NB4 (cell line): Measurements from ENCODE around the gene CCDC38.

ENCODE experiments used
- DNase-seq: peaks from one replicate; pipeline ENCODE4 v3.0.0; 2010; ENCODE audit warnings: low read depth
- H3K4me3 ChIP-seq: one replicate; pipeline ENCODE4 v1.5.1; 2011; ENCODE audit warnings: mild to moderate bottlenecking, low read depth, low read length, moderate library complexity
- CTCF ChIP-seq: IDR thresholded peaks from one replicate; pipeline ENCODE4 v1.5.1; 2012; ENCODE audit warnings: low read depth, low read length
- MAX ChIP-seq: IDR thresholded peaks from 2 replicates; pipeline ENCODE4 v1.6.1; 2011; ENCODE audit warnings: low read depth, low read length
- MYC ChIP-seq: IDR thresholded peaks from 2 replicates; pipeline ENCODE4 v1.6.1; 2011; ENCODE audit warnings: low read depth, low read length
- POLR2A ChIP-seq: IDR thresholded peaks from 2 replicates; pipeline ENCODE4 v1.6.1; 2011; ENCODE audit warnings: mild to moderate bottlenecking; ENCODE audit not compliant: insufficient read length; ENCODE audit errors: extremely low read depth

The CCDC38 gene

GRCh38 chr12:95890958-95891357, 51.5 kb downstream of the CCDC38 start:
- DNase-seq, result no peak
- TF ChIP-seq CTCF, result no peak
- no peak for TF ChIP-seq MAX
- TF ChIP-seq POLR2A, result no peak
- no peak for TF ChIP-seq MYC
- H3K4me3 ChIP-seq, result no peak overlapping the region

GRCh38 chr12:95887311-95887710, 55.1 kb downstream of the CCDC38 start:
- no peak for DNase-seq
- no peak for TF ChIP-seq MYC
- no peak for TF ChIP-seq POLR2A
- no peak for TF ChIP-seq MAX
- TF ChIP-seq CTCF, result no peak
- no peak overlapping the region for H3K4me3 ChIP-seq

- no peak for TF ChIP-seq MAX
- no peak for TF ChIP-seq CTCF
- no peak for TF ChIP-seq MYC
- no peak for TF ChIP-seq POLR2A
- no peak overlapping the region for H3K4me3 ChIP-seq
- DNase-seq, result no peak
Observed at GRCh38 chr12:95884998-95885397, 57.4 kb downstream of the CCDC38 start.

GRCh38 chr12:95882873-95883272, 59.5 kb downstream of the CCDC38 start:
- no peak overlapping the region for H3K4me3 ChIP-seq
- no peak for TF ChIP-seq MYC
- no peak for TF ChIP-seq CTCF
- TF ChIP-seq MAX, result no peak
- DNase-seq, result no peak

- TF ChIP-seq MAX (no peak), MYC (no peak), CTCF (no peak), POLR2A (no peak)
- no peak for DNase-seq
- H3K4me3 ChIP-seq, result no peak overlapping the region
Observed at GRCh38 chr12:95882080-95882479, 60.3 kb downstream of the CCDC38 start.

- no peak overlapping the region for H3K4me3 ChIP-seq
- DNase-seq, result no peak
- no peak for TF ChIP-seq POLR2A
- no peak for TF ChIP-seq MAX
- no peak for TF ChIP-seq CTCF
- TF ChIP-seq MYC, result no peak
Observed at GRCh38 chr12:95881331-95881955, 61.0 kb downstream of the CCDC38 start.
